ENCODE data around the gene SRGAP1. TPM values are rescaled to one million over a fixed set of nuclear protein-coding genes. Genes with fewer than 3 reads are reported as not detected.

Gene SRGAP1
- total and polyA plus RNA-seq, 4 donors, result 13.9 to 17.3 (median 15.2) TPM

DNA sequence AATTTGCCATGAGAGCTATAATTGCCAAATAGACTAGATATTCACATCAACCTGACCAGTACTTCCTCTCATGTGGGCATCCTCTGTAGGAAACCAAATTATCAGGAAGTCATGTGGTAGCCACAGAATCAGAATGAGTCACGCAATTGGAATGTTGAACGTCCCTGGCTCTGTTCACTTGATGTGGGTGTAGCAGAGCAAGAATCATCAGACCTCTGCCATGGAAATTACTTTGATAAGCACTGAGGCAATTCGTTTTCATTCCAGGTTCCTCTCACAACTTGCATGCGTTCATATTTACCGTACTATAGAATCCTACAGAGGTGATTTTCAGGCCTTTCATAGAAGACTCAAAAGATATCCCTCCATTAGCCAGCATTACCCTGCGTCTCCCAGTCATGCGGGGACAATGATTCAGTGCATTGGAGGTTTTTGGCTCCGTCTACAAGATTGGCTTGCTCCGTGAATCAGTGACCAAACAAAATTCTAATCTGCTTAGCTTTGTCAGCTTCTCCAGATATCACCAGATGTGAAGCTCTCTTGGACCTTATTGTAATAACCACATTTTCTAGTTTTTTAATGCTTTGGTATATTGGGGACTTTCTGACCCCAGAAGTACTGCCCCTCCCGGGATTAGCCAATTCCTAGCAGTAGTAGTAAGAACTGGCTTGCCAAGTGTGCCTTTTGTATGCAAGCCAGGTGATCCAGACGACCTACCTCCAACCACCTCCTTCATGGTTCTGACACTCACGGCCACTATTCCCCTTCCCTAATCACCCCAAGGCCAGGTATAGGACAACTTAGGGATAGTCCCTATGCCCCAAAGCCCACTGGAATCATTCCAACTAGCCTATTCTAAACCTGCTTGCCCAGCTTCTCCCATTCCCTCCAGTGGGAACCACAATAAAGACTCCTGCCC, 244.2 kb downstream of the SRGAP1 start:
- Histone ChIP-seq H3K36me3 (ENCODE audit: control insufficient read depth, insufficient read depth, low read length) (no peaks in the 10 kb centered on the region), H3K4me3 (ENCODE audit: low read depth, low read length) (no peak overlapping the region), H3K4me1 (ENCODE audit: control insufficient read depth, insufficient read depth, low read length) (no peaks in the 10 kb centered on the region), H3K9me3 (ENCODE audit: control insufficient read depth, insufficient read depth, low read length) (no peaks in the 10 kb centered on the region), H3K27me3 (ENCODE audit: control insufficient read depth, insufficient read depth, low read length) (no peaks in the 10 kb centered on the region), H3K27ac (ENCODE audit: low read depth, low read length) (no peak overlapping the region)
- 88% methylated on average over 8 of the region's 12 CpGs for WGBS (ENCODE audit: insufficient coverage)
- DNase-seq (ENCODE audit: low read depth in 4 of 6, low spot score in 6 of 6), result peak in 1 of 6 donors; percentile 51

DNA sequence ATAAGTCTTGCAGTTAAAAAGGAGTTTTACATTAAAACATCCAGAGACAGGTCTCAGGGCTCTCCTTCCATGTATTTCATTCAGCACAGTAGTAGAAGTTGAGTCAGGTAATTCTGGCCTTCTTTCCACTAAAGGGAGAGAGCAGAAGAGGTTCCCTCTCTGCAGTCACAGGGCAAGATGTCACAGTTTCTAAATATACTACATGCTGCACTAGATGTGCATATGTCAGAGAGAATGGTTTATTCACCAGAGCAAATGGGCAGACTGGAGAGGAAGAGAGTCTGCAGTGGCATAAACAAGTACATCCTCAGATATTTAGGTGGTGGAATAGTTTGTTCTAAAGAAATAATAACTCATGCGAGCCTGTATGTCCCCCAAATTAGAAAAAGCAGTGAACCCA, 245.5 kb downstream of the SRGAP1 start:
- no peak overlapping the region for H3K27ac ChIP-seq (ENCODE audit: low read depth, low read length)
- H3K36me3 ChIP-seq (ENCODE audit: control insufficient read depth, insufficient read depth, low read length), result no peaks in the 10 kb centered on the region
- no CpG with 5 or more reads among the region's 1 CpG for WGBS (ENCODE audit: insufficient coverage)

DNA sequence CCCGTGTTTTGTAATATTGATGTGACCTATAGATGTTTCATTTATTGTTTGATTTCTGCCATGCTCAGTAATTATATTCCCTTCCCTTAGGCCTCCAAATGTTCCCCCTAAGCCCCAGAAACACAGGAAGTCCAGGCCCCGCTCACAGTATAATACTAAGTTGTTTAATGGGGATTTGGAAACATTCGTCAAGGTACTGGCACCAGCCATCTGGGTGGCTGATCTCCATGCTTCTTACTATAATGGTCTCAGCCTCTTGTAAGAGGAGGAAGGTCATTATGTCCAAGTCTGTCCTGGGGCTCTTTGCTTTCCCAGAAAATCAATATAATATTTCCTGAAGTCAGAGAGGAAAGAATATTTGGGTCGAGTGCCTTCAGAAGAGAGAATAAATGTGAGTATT, 246.7 kb downstream of the SRGAP1 start:
- Histone ChIP-seq H3K36me3 (ENCODE audit: control insufficient read depth, insufficient read depth, low read length) (peaks cover 3% of the 10 kb centered on the region), H3K27me3 (ENCODE audit: control insufficient read depth, insufficient read depth, low read length) (no peaks in the 10 kb centered on the region), H3K9me3 (ENCODE audit: control insufficient read depth, insufficient read depth, low read length) (no peaks in the 10 kb centered on the region), H3K27ac (ENCODE audit: low read depth, low read length) (no peak overlapping the region), H3K4me1 (ENCODE audit: control insufficient read depth, insufficient read depth, low read length) (no peaks in the 10 kb centered on the region), H3K4me3 (ENCODE audit: low read depth, low read length) (no peak overlapping the region)
- no CpG with 5 or more reads among the region's 4 CpGs for WGBS (ENCODE audit: insufficient coverage)
- DNase-seq (ENCODE audit: low read depth in 4 of 6, low spot score in 6 of 6), result peak in 1 of 6 donors; percentile 30

More for the DNA sequence above, 245.5 kb downstream of the SRGAP1 start:
- no peaks in the 10 kb centered on the region for H3K4me1 ChIP-seq (ENCODE audit: control insufficient read depth, insufficient read depth, low read length)
- H3K9me3 ChIP-seq (ENCODE audit: control insufficient read depth, insufficient read depth, low read length), result no peaks in the 10 kb centered on the region
- no peak overlapping the region for H3K4me3 ChIP-seq (ENCODE audit: low read depth, low read length)
- no peaks in the 10 kb centered on the region for H3K27me3 ChIP-seq (ENCODE audit: control insufficient read depth, insufficient read depth, low read length)
- no peak for DNase-seq (ENCODE audit: low read depth in 4 of 6, low spot score in 6 of 6)

DNA sequence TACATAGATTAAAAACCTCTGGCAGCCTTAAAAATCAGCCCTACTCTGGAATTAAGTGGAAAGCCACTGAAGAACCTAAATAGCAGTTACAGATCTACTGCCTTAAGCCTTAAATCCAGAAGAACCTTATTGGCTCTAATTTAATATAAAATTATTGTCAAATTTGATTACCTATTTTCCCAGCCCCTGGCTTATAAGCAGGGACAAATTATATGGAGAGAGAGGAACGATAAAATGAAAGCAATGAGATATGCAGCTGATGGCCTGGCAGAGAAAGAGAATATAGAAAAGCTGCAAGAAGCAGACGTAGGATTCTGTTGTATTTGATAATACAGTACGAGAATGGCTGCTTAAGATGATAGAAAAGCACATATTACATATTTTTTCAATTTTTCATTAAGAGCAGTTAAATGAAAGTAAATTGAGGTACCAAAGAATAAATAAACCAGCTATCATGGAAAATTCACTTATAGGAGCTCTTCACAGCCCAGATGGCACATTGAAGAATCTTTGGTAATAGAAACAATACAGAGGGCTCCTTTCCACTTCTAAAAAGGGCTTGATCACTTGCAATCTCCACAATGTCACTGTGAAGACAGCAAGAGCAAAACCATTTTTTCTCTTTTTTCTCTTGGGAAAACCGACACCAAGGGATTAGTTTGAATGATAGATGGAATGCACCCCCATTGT, 248.2 kb downstream of the SRGAP1 start:
- WGBS (ENCODE audit: insufficient coverage), result 40% methylated on average over 1 of the region's 4 CpGs
- no peak overlapping the region for H3K27ac ChIP-seq (ENCODE audit: low read depth, low read length)
- DNase-seq (ENCODE audit: low read depth in 4 of 6, low spot score in 6 of 6), result peak in 2 of 6 donors; percentile 33 to 54
- no peak overlapping the region for H3K4me3 ChIP-seq (ENCODE audit: low read depth, low read length)
- no peaks in the 10 kb centered on the region for H3K9me3 ChIP-seq (ENCODE audit: control insufficient read depth, insufficient read depth, low read length)
- peaks cover 3% of the 10 kb centered on the region for H3K36me3 ChIP-seq (ENCODE audit: control insufficient read depth, insufficient read depth, low read length)
- H3K27me3 ChIP-seq (ENCODE audit: control insufficient read depth, insufficient read depth, low read length), result no peaks in the 10 kb centered on the region
- no peaks in the 10 kb centered on the region for H3K4me1 ChIP-seq (ENCODE audit: control insufficient read depth, insufficient read depth, low read length)

DNA sequence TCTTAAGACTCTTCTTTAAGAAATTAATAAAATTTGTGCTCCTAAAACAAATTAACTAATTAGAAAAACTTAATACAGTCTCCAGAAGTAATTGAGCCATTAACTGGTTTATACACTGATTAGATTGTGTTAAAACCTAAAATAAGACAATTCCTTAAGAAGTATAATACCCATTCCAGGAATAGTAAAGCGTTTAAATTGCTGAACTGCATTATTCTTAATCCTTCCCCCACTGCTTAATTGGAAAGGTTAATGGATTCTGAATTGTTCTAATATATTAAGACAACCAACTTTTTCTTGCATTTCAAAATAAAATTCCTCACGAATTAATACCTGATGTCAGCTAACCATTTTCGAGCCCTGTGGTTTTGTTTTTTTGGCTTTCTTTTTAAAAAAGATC, 249.2 kb downstream of the SRGAP1 start:
- peak in 1 of 6 donors; percentile 62 for DNase-seq (ENCODE audit: low read depth in 4 of 6, low spot score in 6 of 6)
- Histone ChIP-seq H3K9me3 (ENCODE audit: control insufficient read depth, insufficient read depth, low read length) (no peaks in the 10 kb centered on the region), H3K36me3 (ENCODE audit: control insufficient read depth, insufficient read depth, low read length) (peaks cover 9% of the 10 kb centered on the region), H3K27ac (ENCODE audit: low read depth, low read length) (no peak overlapping the region), H3K4me1 (ENCODE audit: control insufficient read depth, insufficient read depth, low read length) (no peaks in the 10 kb centered on the region), H3K4me3 (ENCODE audit: low read depth, low read length) (no peak overlapping the region), H3K27me3 (ENCODE audit: control insufficient read depth, insufficient read depth, low read length) (no peaks in the 10 kb centered on the region)
- no CpG with 5 or more reads among the region's 3 CpGs for WGBS (ENCODE audit: insufficient coverage)

DNA sequence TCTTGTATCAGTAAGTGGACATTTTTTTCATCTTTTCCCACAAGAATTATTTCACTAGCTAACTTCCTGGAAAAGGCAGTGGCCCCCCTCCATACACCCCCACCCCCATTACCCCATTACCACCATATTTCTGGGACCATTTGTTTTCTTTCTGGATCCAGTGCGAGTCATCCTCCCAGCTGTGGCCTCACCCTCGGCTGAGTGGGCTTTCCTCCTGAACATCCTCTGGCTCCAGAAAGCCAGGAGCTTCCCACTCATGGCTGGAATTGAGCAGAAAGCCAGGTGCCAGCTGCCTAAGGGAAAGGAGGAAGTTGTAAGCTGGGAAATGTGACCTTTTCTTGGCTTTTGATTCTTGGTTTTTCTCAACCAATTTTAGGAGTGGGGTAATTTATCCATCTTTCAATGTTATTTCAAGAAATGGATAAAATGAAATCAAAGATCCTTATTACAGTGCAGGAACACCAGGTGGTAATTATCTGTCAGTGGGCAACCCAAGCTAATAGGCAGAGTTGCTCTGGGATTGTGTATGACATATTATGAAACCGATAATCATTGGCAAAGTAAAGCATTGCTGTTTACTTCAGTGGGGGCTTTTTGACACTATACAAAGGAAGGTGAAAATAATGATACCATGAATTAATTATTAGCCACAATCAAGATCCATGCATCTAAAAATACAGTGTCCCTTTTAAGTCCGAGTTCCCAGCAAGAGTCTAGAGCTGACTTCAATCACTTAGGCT, 253.0 kb downstream of the SRGAP1 start:
- H3K27ac ChIP-seq (ENCODE audit: low read depth, low read length), result no peak overlapping the region
- no peak overlapping the region for H3K4me3 ChIP-seq (ENCODE audit: low read depth, low read length)
- no peaks in the 10 kb centered on the region for H3K4me1 ChIP-seq (ENCODE audit: control insufficient read depth, insufficient read depth, low read length)
- WGBS (ENCODE audit: insufficient coverage), result 80% methylated on average over 2 of the region's 4 CpGs
- H3K9me3 ChIP-seq (ENCODE audit: control insufficient read depth, insufficient read depth, low read length), result no peaks in the 10 kb centered on the region
- no peak for DNase-seq (ENCODE audit: low read depth in 4 of 6, low spot score in 6 of 6)
- H3K27me3 ChIP-seq (ENCODE audit: control insufficient read depth, insufficient read depth, low read length), result no peaks in the 10 kb centered on the region
- H3K36me3 ChIP-seq (ENCODE audit: control insufficient read depth, insufficient read depth, low read length), result peaks cover 9% of the 10 kb centered on the region

DNA sequence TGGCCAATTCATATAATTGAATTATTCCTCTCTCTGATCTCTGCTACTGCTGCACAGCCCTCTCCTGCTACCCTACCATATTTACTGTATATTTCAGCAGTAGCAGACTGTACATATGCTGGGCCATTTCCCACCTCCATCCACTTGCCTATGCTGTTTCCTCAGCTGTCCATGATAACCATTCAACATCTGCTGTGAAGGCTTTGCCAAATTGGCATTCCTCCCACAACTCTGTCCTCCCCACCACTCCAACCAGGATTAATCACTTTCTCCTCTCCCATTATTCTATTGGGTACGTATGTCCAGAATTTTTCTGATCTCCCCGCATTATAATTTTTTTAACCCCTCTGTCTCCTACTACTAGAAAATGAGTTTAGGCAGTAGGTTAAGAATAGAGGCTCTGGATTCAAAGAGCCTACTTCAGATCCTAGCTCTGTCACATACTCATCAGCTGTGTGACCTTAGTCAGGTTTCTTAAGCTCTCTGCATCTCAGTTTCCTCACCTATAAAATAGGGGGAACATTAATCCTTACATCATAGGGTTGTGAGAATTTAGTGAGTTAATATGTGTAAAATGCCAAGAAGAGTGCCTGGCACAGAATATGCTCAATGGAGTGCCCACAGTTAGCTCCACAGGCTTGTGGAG, 254.3 kb downstream of the SRGAP1 start:
- Histone ChIP-seq H3K4me1 (ENCODE audit: control insufficient read depth, insufficient read depth, low read length) (no peaks in the 10 kb centered on the region), H3K9me3 (ENCODE audit: control insufficient read depth, insufficient read depth, low read length) (no peaks in the 10 kb centered on the region), H3K27me3 (ENCODE audit: control insufficient read depth, insufficient read depth, low read length) (no peaks in the 10 kb centered on the region), H3K36me3 (ENCODE audit: control insufficient read depth, insufficient read depth, low read length) (peaks cover 9% of the 10 kb centered on the region), H3K27ac (ENCODE audit: low read depth, low read length) (no peak overlapping the region), H3K4me3 (ENCODE audit: low read depth, low read length) (no peak overlapping the region)
- WGBS (ENCODE audit: insufficient coverage), result no CpG with 5 or more reads among the region's 2 CpGs
- DNase-seq (ENCODE audit: low read depth in 4 of 6, low spot score in 6 of 6), result peak in 1 of 6 donors; percentile 57

DNA sequence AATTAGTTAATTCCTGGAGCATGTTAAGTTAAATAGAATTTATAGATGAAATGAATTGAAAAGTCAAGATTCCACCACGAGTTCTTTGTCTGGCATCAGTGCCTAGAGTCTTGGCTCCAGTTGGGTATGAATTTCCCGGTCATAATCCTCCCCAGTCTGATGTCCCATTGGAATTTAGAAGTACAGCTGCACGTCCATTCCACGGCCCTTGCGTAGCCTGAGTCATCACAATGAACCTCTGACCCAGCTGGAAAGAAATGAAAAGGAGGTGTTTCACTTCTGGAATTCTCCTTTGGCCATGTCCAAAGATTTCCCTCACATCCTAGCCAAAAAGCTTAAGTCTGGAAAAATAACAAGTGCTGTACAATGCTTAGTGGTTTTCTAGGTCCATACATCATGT, 254.9 kb downstream of the SRGAP1 start:
- H3K27ac ChIP-seq (ENCODE audit: low read depth, low read length), result no peak overlapping the region
- H3K4me3 ChIP-seq (ENCODE audit: low read depth, low read length), result no peak overlapping the region
- no peak for DNase-seq (ENCODE audit: low read depth in 4 of 6, low spot score in 6 of 6)
- no peaks in the 10 kb centered on the region for H3K4me1 ChIP-seq (ENCODE audit: control insufficient read depth, insufficient read depth, low read length)
- H3K27me3 ChIP-seq (ENCODE audit: control insufficient read depth, insufficient read depth, low read length), result no peaks in the 10 kb centered on the region
- H3K36me3 ChIP-seq (ENCODE audit: control insufficient read depth, insufficient read depth, low read length), result peaks cover 9% of the 10 kb centered on the region
- WGBS (ENCODE audit: insufficient coverage), result 81% methylated on average over 5 of the region's 5 CpGs
- H3K9me3 ChIP-seq (ENCODE audit: control insufficient read depth, insufficient read depth, low read length), result no peaks in the 10 kb centered on the region

DNA sequence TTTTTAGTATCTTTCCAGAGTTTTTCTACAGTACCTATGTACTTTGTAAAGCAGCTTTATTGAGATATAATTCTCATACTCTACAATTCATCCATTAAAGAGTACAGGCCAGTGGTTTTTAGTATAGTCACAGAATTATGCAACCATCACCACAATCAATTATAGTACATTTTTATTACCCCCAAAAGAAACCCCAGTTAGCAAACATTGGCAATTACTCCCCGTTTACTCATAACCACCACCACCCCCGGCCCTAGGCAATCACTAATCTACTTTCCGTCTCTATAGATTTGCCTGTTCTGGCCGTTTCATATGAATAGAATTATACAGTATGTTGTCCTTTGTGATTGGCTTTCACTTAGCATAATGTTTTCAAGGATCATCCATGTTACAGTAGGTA, 257.8 kb downstream of the SRGAP1 start:
- Histone ChIP-seq H3K4me1 (ENCODE audit: control insufficient read depth, insufficient read depth, low read length) (no peaks in the 10 kb centered on the region), H3K36me3 (ENCODE audit: control insufficient read depth, insufficient read depth, low read length) (peaks cover 6% of the 10 kb centered on the region), H3K4me3 (ENCODE audit: low read depth, low read length) (no peak overlapping the region), H3K27ac (ENCODE audit: low read depth, low read length) (no peak overlapping the region), H3K9me3 (ENCODE audit: control insufficient read depth, insufficient read depth, low read length) (no peaks in the 10 kb centered on the region), H3K27me3 (ENCODE audit: control insufficient read depth, insufficient read depth, low read length) (no peaks in the 10 kb centered on the region)
- DNase-seq (ENCODE audit: low read depth in 4 of 6, low spot score in 6 of 6), result no peak
- WGBS (ENCODE audit: insufficient coverage), result no CpG with 5 or more reads among the region's 4 CpGs

All from spinal cord (tissue), 10 donors.